Measurements from ENCODE around the gene HMCN2. TPM values are rescaled to one million over a fixed set of nuclear protein-coding genes. Genes with fewer than 3 reads are reported as not detected.

HMCN2 gene
- total RNA-seq, 6 experiments from 2014 or later, result under 0.01 to 0.05 (median 0.02) TPM; not detected in 3

DNA sequence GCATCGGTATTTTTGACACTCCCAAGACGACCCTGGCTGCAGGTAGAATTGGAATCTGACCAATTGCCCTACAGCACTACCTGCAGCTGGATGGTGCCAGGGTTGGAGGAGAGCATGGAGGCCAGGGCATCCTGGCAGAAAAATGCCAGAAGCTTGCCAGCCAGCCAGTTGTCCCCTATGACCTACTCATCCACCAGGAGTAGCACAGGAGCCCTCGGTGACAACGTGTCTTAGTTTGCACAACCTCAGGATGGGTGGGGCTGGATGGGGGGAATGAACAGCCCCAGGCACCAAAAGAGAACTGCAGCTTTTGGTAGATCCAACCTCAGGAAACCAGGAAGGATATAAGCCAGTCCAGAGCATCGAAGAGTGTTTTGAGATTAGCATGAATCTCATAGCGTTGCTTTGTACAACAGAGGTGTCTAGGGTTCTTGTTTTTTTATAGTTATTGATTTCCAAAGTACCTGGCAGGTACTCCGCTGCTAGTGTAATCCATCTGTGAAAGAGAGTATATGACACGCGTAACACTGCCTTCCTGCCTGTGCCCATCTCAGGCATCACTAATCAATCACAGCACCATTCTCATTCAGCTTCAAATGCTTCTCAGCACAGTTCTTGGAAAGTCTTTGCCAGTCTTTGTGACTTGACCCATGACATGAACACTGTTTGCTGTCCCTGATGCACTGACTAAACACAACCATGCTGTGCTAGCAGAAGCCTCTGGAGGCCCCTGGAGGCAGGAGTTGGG lies 142.5 kb downstream of the HMCN2 start:
- TF ChIP-seq, protein P1, sequence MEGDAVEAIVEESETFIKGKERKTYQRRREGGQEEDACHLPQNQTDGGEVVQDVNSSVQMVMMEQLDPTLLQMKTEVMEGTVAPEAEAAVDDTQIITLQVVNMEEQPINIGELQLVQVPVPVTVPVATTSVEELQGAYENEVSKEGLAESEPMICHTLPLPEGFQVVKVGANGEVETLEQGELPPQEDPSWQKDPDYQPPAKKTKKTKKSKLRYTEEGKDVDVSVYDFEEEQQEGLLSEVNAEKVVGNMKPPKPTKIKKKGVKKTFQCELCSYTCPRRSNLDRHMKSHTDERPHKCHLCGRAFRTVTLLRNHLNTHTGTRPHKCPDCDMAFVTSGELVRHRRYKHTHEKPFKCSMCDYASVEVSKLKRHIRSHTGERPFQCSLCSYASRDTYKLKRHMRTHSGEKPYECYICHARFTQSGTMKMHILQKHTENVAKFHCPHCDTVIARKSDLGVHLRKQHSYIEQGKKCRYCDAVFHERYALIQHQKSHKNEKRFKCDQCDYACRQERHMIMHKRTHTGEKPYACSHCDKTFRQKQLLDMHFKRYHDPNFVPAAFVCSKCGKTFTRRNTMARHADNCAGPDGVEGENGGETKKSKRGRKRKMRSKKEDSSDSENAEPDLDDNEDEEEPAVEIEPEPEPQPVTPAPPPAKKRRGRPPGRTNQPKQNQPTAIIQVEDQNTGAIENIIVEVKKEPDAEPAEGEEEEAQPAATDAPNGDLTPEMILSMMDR (IDR thresholded peaks at IDR 0.05), result no peak
- Mint-ChIP-seq H3K27ac (no peak overlapping the region), H3K36me3 (ENCODE audit: low read depth) (no peaks in the 10 kb centered on the region), H3K27me3 (ENCODE audit: insufficient read depth) (peaks cover 29% of the 10 kb centered on the region), H3K4me3 (no peak overlapping the region), H3K9me3 (no peaks in the 10 kb centered on the region; the same call in 1 of the 2 replicates), H3K4me1 (ENCODE audit: low read depth) (peaks cover 15% of the 10 kb centered on the region)
- no peak for DNase-seq

DNA sequence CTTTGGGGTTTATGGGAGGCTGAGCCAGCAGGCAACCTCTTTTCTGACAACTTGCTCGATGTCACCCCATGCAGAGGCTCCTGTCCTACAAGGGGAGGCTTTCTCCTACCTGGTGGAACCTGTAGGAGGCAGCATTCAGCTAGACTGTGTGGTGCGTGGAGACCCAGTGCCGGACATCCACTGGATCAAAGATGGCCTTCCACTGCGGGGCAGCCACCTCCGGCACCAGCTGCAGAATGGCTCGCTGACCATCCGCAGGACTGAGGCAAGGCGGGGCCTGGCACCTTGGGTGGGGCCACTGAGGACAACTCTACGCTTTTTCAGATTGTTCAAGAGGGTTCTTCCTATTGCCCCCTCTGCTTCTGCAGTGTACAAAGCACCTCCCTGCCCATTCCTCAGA lies 143.1 kb downstream of the HMCN2 start:
- no peaks in the 10 kb centered on the region for H3K36me3 Mint-ChIP-seq (ENCODE audit: low read depth)
- no peak overlapping the region for H3K27ac Mint-ChIP-seq
- H3K4me3 Mint-ChIP-seq, result no peak overlapping the region

DNA sequence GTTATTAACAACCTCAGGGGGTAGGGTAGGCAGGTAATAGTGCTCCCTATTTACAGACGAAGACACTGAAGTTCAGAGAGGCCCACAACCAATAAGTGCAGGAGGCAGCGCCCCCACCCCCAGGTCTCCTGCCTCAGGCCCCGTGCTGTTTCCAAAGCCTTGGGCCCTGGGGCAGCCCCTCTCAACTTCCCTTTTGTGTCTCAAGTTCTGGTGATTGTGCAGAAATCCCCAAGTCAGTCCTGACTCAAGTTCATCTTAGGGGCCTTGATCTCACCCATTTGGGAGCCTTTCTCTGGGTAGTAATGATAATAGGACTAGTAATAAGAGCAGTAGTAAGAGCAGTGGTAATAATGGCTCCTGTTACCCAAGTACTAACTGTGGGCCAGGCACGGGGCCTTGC lies 143.7 kb downstream of the HMCN2 start:
- no peaks in the 10 kb centered on the region for H3K36me3 Mint-ChIP-seq (ENCODE audit: low read depth)
- DNase-seq, result no peak
- no peaks in the 10 kb centered on the region; the same call in 1 of the 2 replicates for H3K9me3 Mint-ChIP-seq
- TF ChIP-seq, protein P1 (IDR thresholded peaks at IDR 0.05), result no peak
- H3K27ac Mint-ChIP-seq, result no peak overlapping the region
- no peak overlapping the region for H3K4me3 Mint-ChIP-seq
- peaks cover 28% of the 10 kb centered on the region for H3K27me3 Mint-ChIP-seq (ENCODE audit: insufficient read depth)
- peaks cover 15% of the 10 kb centered on the region for H3K4me1 Mint-ChIP-seq (ENCODE audit: low read depth)

More for the DNA sequence above, 143.1 kb downstream of the HMCN2 start:
- TF ChIP-seq, protein P1 (IDR thresholded peaks at IDR 0.05), result peak; percentile 21; the same call in 1 of the 2 replicates
- no peak for DNase-seq
- peaks cover 29% of the 10 kb centered on the region for H3K27me3 Mint-ChIP-seq (ENCODE audit: insufficient read depth)
- H3K9me3 Mint-ChIP-seq, result no peaks in the 10 kb centered on the region; the same call in 1 of the 2 replicates
- H3K4me1 Mint-ChIP-seq (ENCODE audit: low read depth), result peaks cover 15% of the 10 kb centered on the region

DNA sequence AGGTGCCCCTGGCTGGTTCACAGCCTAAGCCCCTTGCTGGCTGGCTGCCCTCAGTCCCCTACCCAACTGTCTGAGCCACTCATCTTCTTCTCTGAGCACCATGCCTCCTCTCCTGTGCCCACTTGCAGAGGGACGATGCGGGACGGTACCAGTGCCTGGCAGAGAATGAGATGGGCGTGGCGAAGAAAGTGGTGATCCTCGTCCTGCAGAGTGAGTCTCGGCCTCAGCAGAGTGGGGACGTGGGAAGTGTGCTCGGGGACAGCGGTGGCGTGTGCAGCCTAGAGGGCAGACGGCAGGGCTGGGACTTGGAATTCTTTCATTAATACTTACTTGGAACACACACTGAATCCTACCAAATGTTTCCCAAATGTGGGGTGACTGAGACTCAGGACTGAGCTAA lies 144.9 kb downstream of the HMCN2 start:
- Mint-ChIP-seq H3K27me3 (ENCODE audit: insufficient read depth) (peaks cover 27% of the 10 kb centered on the region), H3K36me3 (ENCODE audit: low read depth) (no peaks in the 10 kb centered on the region), H3K27ac (no peak overlapping the region), H3K4me1 (ENCODE audit: low read depth) (peaks cover 15% of the 10 kb centered on the region), H3K9me3 (no peaks in the 10 kb centered on the region; the same call in 1 of the 2 replicates), H3K4me3 (no peak overlapping the region)
- DNase-seq, result no peak
- TF ChIP-seq, protein P1 (IDR thresholded peaks at IDR 0.05), result no peak

DNA sequence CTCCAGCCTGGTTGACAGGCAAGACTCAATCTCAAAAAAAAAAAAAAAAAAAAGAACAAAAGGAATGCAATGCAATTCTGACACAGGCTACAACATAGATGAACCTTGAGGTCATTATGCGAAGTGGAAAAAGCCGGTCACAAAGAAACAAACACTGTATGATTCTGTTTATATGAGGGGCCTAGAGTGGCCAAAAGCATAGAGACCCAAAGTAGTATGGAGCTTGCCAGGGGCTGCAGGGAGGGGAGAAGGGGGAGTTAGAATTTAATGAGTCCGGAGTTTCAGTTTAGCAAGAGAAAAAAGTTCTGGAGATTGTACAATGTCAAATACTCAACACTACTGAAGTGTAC lies 146.0 kb downstream of the HMCN2 start:
- Mint-ChIP-seq H3K4me3 (no peak overlapping the region), H3K27ac (no peak overlapping the region), H3K36me3 (ENCODE audit: low read depth) (no peaks in the 10 kb centered on the region), H3K9me3 (no peaks in the 10 kb centered on the region; the same call in 1 of the 2 replicates), H3K27me3 (ENCODE audit: insufficient read depth) (peaks cover 27% of the 10 kb centered on the region), H3K4me1 (ENCODE audit: low read depth) (peaks cover 15% of the 10 kb centered on the region)
- no peak for DNase-seq
- TF ChIP-seq, protein P1 (IDR thresholded peaks at IDR 0.05), result no peak
